Measurements from ENCODE around the gene ADO. TPM values are rescaled to one million over a fixed set of nuclear protein-coding genes. Genes with fewer than 3 reads are reported as not detected.
A peak's percentile ranks its signal among the peaks of the same experiment; 100 is the strongest.

ADO gene
- total and polyA plus RNA-seq, 2 donors (not counting 3 experiments of a cell fraction or from before 2014, with no cell fraction given): 6.5 to 14.5 TPM

DNA sequence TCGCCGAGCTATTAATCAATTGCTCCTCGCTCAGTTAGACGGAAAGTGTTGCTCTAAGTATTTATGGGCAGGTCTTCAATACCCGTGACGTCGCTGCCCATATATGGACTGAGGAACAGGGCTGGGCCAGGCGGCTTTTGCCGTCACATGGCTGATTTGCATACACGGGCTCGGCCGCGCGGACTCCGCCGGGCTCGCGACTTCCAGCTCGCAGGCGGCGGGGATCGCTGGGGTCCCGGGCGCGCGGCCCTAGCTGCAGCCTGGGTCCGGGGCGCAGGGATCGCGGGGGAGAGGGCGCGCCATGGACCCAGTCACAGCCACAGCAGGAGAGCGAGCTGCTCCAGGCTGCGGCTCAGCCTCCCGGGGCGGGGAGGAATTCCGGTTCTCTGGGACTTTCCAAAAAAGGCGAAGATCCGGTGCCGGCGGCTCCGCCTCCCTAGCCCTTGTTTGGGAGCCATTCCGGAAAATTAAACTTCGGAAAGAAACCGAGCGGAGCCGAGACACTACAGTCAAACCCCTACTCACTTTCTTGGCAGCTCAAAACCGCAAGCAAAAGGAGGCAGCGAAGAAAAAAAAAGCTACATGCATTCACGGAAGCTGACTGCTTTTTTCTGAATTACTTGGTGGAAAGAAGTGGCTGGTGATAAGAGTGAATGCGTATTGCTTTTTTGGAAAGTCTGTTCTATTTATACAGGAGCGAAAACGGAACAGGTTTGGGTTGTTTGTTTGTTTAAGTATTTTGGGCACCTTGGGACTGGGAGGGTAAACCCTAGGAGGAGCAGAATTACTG, 12.0 kb downstream of the ADO start, which contains the start of gene EGR2:
Gene EGR2 (minus strand): TSS at position 36 of the 790 bp plus-strand sequence. CDS start 337 bp downstream, outside the sequence.
- H3K36me3 ChIP-seq (ENCODE audit: control insufficient read depth in 2 of 2, extremely low read depth in 1 of 2, insufficient read depth in 2 of 2, low read length in 2 of 2): no peaks in the 10 kb centered on the region
- peak within 1 kb of the TSS; percentile 97 for H3K4me2 ChIP-seq (ENCODE audit: insufficient read depth, low read length)
- peaks cover 50 to 60% of the 10 kb centered on the region in 2 experiments for H3K27me3 ChIP-seq (ENCODE audit: control insufficient read depth in 2 of 2, insufficient read depth in 2 of 2, low read length in 2 of 2)
- no peaks in the 10 kb centered on the region for H3K79me2 ChIP-seq (ENCODE audit: control insufficient read depth, insufficient read depth, low read length)
- ChIA-PET POLR2A (no interaction called here), CTCF (interaction anchor here (1.1 to 9.9 kb wide), 14 partner anchors 8 to 341 kb away, joined by 3 to 232 read pairs (median 10); partner anchors contain the start of gene ADO)
- TF ChIP-seq, protein P1, sequence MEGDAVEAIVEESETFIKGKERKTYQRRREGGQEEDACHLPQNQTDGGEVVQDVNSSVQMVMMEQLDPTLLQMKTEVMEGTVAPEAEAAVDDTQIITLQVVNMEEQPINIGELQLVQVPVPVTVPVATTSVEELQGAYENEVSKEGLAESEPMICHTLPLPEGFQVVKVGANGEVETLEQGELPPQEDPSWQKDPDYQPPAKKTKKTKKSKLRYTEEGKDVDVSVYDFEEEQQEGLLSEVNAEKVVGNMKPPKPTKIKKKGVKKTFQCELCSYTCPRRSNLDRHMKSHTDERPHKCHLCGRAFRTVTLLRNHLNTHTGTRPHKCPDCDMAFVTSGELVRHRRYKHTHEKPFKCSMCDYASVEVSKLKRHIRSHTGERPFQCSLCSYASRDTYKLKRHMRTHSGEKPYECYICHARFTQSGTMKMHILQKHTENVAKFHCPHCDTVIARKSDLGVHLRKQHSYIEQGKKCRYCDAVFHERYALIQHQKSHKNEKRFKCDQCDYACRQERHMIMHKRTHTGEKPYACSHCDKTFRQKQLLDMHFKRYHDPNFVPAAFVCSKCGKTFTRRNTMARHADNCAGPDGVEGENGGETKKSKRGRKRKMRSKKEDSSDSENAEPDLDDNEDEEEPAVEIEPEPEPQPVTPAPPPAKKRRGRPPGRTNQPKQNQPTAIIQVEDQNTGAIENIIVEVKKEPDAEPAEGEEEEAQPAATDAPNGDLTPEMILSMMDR (IDR thresholded peaks at IDR 0.05; ENCODE audit: extremely low read depth in 1 of 2, insufficient read depth in 1 of 2, low read depth in 1 of 2, low read length in 2 of 2): no peak
- TF ChIP-seq MAX (IDR thresholded peaks at IDR 0.05; ENCODE audit: insufficient read depth, insufficient read length) (peak; percentile 60), JUN (IDR thresholded peaks at IDR 0.05; ENCODE audit: borderline replicate concordance, insufficient read depth, insufficient read length, low read depth) (no peak), POLR2A (IDR thresholded peaks at IDR 0.05; ENCODE audit: low read depth, low read length) (no peak)
- peak within 1 kb of the TSS; percentile 85 for H2AFZ ChIP-seq (ENCODE audit: low read depth, low read length)
- peak within 1 kb of the TSS; percentile 32 for H3K27ac ChIP-seq (ENCODE audit: insufficient read depth, low read depth, low read length)
- H3K4me3 ChIP-seq (replicated peaks in 1 of 3; ENCODE audit: insufficient read depth in 1 of 3, low read depth in 1 of 3, low read length in 3 of 3): peak within 1 kb of the TSS; percentile 45 to 91 (median 51)
- DNase-seq (ENCODE audit: low read depth, low spot score) (peak; percentile 91), FAIRE-seq (peak; percentile 96)
- H3K9me1 ChIP-seq (replicated peaks; ENCODE audit: control insufficient read depth, extremely low read depth, insufficient read depth, low read length): no peaks in the 10 kb centered on the region
- peak within 1 kb of the TSS; percentile 16 for H3K9ac ChIP-seq (replicated peaks; ENCODE audit: extremely low read depth, insufficient read depth, low read length)
- dilution Hi-C loops (cut with MboI; ENCODE audit: extremely low pct_ligation_motif_present, low sequenced_read_pairs): no loop called here
- peaks cover 24% of the 10 kb centered on the region for H3K4me1 ChIP-seq (ENCODE audit: control insufficient read depth, extremely low read depth, insufficient read depth, low read length)
- H4K20me1 ChIP-seq (replicated peaks; ENCODE audit: control insufficient read depth, extremely low read depth, insufficient read depth, low read length): no peaks in the 10 kb centered on the region
- BruUV-seq (replicated peaks): TSS peak; percentile 54
- no peaks in the 10 kb centered on the region for H3K9me3 ChIP-seq (replicated peaks; ENCODE audit: control insufficient read depth, insufficient read depth, low read length)
- intact Hi-C loops (cut with micrococcal nuclease): loop anchor here (1.0 to 5.0 kb wide), 9 partner anchors 12 to 1999 kb away; partner anchors contain the start of genes ADO, NRBF2, RHOBTB1 and RTKN2
